Astrocyte of the hippocampus (primary cell): ENCODE data around the gene STK35.

Experiments
- DNase-seq: peaks from one replicate; pipeline ENCODE4 v3.0.0; 2011; ENCODE audit warnings: low read depth, low spot score

STK35 gene

DNA sequence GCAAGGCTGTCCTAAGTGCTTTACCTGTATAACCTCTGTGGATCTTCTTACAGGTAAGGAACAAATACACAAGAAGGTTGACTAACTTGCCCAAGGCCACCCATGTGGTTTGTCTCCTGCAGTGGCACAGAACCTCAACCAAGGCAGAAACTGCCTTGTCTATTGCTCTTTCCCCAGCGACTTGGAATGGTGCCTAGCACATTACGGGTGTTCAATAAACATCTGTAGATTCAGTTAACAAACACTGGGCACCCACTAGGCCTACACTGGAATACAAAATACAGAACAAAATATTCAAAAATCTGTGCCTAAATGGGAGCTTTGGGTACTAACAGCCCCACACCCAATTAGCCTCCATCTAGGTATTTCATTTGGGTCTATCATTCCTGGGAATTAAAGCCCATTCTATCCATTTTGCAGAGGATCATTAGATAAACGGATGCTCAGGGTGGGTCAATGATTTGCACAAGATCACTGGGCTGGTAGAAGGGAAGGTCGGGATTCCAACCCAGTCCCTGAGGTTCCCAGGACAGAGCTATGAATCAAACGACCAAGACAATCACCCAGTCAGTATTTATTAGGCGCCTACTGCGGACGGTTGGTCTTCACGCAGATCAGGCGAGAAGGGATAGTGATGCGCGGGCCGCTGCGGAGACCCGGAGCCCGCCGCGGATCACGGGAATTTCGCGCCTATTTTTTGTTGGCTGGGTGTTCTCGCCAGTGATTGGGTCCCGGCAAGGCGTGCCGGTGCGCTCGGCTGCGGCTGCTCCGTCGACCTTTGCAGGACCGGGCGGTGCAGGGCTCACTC, at the start of gene STK35:
STK35 (plus strand) TSS at position 771 of the 808 bp plus-strand sequence. CDS start 55 bp downstream, outside the sequence.
- no peak for DNase-seq

- DNase-seq = no peak
Measured at GRCh38 chr20:2051946-2052345, 49.7 kb upstream of the STK35 start.

DNA sequence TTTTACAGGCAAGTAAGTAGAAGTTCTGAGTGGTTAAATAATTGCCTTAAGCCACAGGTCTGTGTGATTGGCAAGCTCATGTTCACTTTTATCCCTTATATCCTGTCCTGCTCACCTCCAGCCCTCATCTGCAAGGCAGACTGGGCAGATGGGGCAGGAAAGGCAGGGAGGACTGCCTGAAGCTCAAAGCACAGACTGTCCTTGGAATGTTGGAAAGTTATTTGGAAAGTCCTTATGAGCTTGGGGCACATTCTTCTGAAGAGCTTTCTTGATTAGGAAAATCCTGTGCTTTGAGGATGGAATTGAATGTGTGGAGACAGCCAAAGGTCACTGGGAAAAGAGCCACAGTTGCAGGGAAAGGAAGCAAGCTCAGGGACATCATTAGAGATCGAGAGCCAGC, 48.9 kb upstream of the STK35 start:
- no peak for DNase-seq

- no peak for DNase-seq
Measured at GRCh38 chr20:2053615-2054014, 48.0 kb upstream of the STK35 start.

DNA sequence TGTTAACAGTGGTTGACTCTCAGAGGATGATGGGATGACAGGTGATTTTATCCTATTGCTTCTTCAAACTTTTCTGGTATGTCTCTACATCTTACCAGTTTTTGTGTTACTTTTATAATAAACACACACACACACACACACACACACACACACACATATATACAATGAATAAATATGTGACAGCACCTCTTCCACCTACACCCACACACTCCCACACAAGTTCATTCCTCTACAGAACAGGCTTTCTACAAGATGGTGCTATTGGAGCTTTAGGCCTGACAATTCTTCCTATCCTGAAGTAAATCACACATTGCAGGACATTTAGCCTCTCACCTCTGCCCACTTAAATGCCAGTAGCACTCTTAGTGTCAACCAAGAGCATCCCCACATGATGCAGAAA, 46.7 kb upstream of the STK35 start:
- no peak for DNase-seq

DNA sequence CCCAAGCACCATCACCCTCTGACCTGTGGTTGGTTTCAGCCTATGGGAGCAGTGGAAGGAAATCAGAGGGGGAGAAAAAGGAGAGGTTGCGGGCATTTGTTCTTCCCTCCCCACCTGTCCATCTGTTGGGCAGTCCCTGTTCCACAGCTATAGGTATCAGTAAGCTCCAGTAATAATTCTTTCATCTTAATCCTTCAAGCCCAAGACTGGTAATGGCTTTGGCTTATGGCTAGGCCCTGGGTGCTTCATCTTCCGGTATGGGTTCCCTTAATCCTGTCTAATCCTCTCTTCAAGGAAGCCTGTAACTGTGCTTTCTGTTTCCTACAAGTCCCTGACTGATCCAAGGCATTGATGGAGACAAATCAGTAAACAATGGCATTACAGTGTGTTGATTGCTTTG, 42.2 kb upstream of the STK35 start:
- no peak for DNase-seq

GRCh38 chr20:2065099-2065498, 36.5 kb upstream of the STK35 start:
- DNase-seq = no peak

GRCh38 chr20:2066461-2067122, 35.0 kb upstream of the STK35 start:
- no peak for DNase-seq

GRCh38 chr20:2080532-2081224, 20.9 kb upstream of the STK35 start:
- no peak for DNase-seq

DNA sequence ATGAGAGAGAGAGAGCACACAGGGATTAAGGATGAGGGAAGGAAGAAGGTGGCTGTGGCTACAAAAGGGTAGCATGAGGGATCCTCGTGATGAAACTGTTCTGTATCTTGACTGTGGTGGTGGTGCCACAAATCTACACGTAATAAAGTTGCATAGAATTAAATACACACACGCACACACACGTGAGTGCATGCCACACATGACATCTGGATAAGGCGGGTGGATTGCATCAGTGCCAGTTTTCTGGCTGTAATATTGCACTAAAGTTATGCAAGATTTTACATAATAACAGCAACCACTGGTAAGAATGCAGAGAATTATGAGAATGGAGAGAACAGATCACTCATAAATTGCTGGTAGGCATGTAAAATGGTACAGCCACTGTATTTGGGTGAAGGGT, 16.9 kb upstream of the STK35 start:
- DNase-seq = no peak

- DNase-seq = no peak
Measured at GRCh38 chr20:2086177-2086979, 15.2 kb upstream of the STK35 start.

DNA sequence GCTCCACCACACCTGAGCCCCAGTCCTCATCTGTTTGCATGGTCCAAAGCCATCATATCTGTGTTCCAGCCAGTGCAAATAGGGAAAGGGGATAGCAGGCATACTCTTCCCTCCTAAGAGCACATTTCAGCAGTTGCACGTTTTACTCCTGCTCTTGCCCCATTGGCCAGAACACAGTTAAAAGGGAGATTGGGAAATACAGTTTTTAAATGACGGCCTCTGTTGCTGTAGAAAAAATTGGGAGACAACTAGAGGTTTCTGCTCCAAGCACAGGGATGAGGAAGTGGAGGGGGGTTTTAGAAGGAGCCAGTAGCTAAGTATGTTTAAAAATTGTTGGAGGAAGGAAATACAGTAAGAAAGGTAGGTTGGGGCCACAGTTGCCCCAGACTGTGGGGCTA, 14.6 kb upstream of the STK35 start:
- no peak for DNase-seq

- no peak for DNase-seq
Measured at GRCh38 chr20:2088891-2089290, 12.7 kb upstream of the STK35 start.

- DNase-seq = no peak
Measured at GRCh38 chr20:2089447-2089846, 12.2 kb upstream of the STK35 start.

- DNase-seq = no peak
Measured at GRCh38 chr20:2093159-2093781, 8.4 kb upstream of the STK35 start.

- DNase-seq = no peak
Measured at GRCh38 chr20:2093883-2094282, 7.7 kb upstream of the STK35 start.

GRCh38 chr20:2101865-2102584, 398 bp downstream of the STK35 start:
- peak; percentile 96 for DNase-seq

- peak; percentile 94 for DNase-seq
Measured at GRCh38 chr20:2102585-2103460, 1.2 kb downstream of the STK35 start.

DNA sequence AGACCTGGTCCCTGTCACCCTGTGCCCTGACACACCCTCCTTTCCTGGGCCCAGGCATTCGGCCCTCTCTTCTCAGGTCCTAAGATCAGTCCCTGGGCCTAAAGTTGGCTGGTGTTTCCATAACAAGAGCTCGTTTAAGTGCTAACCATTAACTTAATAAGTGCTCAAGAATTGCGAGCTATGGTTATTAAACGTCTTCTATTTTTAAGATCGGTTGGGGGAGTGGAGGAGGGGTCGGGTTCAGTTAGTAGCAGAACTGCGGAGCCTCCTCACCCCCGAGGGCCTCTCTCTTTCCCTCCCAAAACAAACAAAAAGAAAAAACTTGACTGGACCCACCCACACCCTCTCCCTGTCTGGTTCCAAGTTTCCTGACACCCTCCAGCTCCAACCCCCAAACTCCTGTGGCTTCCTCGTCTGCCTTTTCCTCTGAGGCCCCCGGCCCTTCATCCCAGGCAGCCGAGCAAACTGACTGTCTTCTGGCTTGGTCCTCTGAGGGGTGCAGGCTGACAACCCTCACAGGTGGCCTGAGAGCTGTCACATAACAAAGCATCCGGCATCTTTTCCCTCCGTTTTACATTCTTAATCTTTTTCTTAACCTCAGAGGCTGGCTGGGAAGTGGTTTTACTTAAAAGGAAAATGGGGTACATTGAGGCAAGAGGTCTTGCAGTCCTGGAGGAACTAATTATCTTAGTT, 2.0 kb downstream of the STK35 start:
- DNase-seq = peak; percentile 12
